Caco-2 (cell line): ENCODE results near the gene PUSL1. TPM values are rescaled to one million over a fixed set of nuclear protein-coding genes. Genes with fewer than 3 reads are reported as not detected.

Experiments
- BruUV-seq: library from RNA; stranded (reverse); fragments of 400-500 nt; replicated peaks from 2 replicates; lab custom pipeline; 2021; lab: Mats Ljungman, UMichigan
- CTCF ChIA-PET: fragments of 300-600 bp; sonication (Branson Sonifier 250); formaldehyde crosslinking; loops from one replicate; lab custom pipeline; 2022; ENCODE audit warnings: antibody characterized with exemption; lab: Charles Lee
- POLR2A ChIA-PET: fragments of 300-600 bp; sonication (Branson Sonifier 250); formaldehyde crosslinking; loops from one replicate; lab custom pipeline; 2022; ENCODE audit warnings: antibody characterized with exemption; lab: Charles Lee
- DNase-seq, 2 experiments: peaks; one replicate each; pipeline versions ENCODE4 v3.0.0 to v3.0.0-alpha.2; 2020 to 2022
- H3K27me3 ChIP-seq: replicated peaks from 2 replicates; pipeline ENCODE4 v1.6.0; 2011; ENCODE audit warnings: low read length; ENCODE audit not compliant: control insufficient read depth, insufficient read depth
- H3K36me3 ChIP-seq: 2 replicates; pipeline ENCODE4 v1.5.1; 2011; ENCODE audit warnings: low read length; ENCODE audit not compliant: control insufficient read depth, insufficient read depth
- H3K4me1 ChIP-seq: fragments of 250-450 bp; sonication (Bioruptor Pico); 2 replicates; pipeline ENCODE4 v1.5.1; 2020; ENCODE audit warnings: mild to moderate bottlenecking
- H3K4me3 ChIP-seq: 2 replicates; pipeline ENCODE4 v1.5.1; 2011; ENCODE audit warnings: low read depth, mild to moderate bottlenecking, control low read depth, low read length
- H3K9me3 ChIP-seq: fragments of 250-450 bp; sonication (Bioruptor Pico); 2 replicates; pipeline ENCODE4 v1.5.1; 2020; ENCODE audit warnings: mild to moderate bottlenecking, moderate library complexity
- H3K27ac Mint-ChIP-seq: one replicate; pipeline ENCODE4 v1.8.0; 2022; ENCODE audit warnings: mixed read lengths; ENCODE audit not compliant: unreplicated experiment
- H3K27me3 Mint-ChIP-seq: one replicate; pipeline ENCODE4 v1.8.0; 2022; ENCODE audit warnings: mixed read lengths; ENCODE audit not compliant: insufficient read depth, unreplicated experiment
- H3K36me3 Mint-ChIP-seq: one replicate; pipeline ENCODE4 v1.8.0; 2022; ENCODE audit warnings: mild to moderate bottlenecking, mixed read lengths; ENCODE audit not compliant: insufficient read depth, unreplicated experiment
- H3K4me1 Mint-ChIP-seq: one replicate; pipeline ENCODE4 v1.8.0; 2022; ENCODE audit warnings: low read depth, mixed read lengths; ENCODE audit not compliant: unreplicated experiment
- H3K4me3 Mint-ChIP-seq: one replicate; pipeline ENCODE4 v1.8.0; 2022; ENCODE audit warnings: mild to moderate bottlenecking, moderate library complexity, mixed read lengths; ENCODE audit not compliant: unreplicated experiment
- H3K9me3 Mint-ChIP-seq: one replicate; pipeline ENCODE4 v1.8.0; 2022; ENCODE audit warnings: mixed read lengths; ENCODE audit not compliant: unreplicated experiment
- intact Hi-C: fragments of 100-400 bp; cut with micrococcal nuclease; formaldehyde crosslinking; loops from one replicate; pipeline ENCODE4 v1.10.0; 2022; ENCODE audit not compliant: unreplicated experiment
- total RNA-seq: library from RNA; stranded (reverse); gene quantifications from 2 replicates; pipeline ENCODE4 v1.2.3, GENCODE V29; 2022
- TF ChIP-seq, protein P1 (sequence below), 2 experiments: fragments of 200-600 bp in 1 of 2; IDR thresholded peaks; 1 replicate in 1 of 2; 2 replicates in 1 of 2; pipeline versions ENCODE4 v1.5.1 to v1.8.0; 2011 to 2022; ENCODE audit warnings: antibody characterized with exemption in 1 of 2, control low read depth in 1 of 2, inconsistent platforms in 1 of 2, low read depth in 1 of 2, low read length in 1 of 2, mild to moderate bottlenecking in 1 of 2, moderate library complexity in 1 of 2; ENCODE audit not compliant: insufficient read depth in 1 of 2, severe bottlenecking in 1 of 2, unreplicated experiment in 1 of 2

The PUSL1 gene
- total RNA-seq, 1 experiment from 2014 or later, result 43.8 TPM

DNA sequence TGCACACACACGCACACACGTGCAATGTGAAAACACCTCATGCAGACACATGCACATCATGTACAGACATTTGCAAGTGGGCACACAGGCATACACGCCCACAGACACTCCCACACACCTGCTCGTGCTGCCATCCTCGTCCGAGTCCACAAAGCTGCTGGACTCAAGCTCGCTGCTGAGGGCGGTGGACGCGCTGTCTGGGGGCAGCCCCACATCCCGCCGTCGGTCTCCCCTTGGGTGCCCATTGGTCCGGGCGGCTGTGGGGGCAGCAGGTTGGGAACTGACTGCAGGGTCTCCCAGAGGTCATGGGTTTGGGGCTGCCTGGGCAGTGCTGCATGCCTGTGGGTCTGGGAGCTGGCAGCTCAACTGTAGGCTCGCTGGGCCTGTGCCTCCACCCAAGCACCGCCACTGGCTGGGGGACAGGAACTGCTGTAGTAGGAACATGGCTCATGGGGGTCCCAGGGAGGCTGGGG, 33.2 kb downstream of the PUSL1 start:
- Histone ChIP-seq H3K9me3 (no peaks in the 10 kb centered on the region), H3K36me3 (no peaks in the 10 kb centered on the region; the same call in none of the 2 replicates), H3K27me3 (no peaks in the 10 kb centered on the region), H3K4me3 (no peak overlapping the region), H3K4me1 (0 out of 2 replicates have a peak, but pooled peaks cover 6% of the 10 kb centered on the region)
- intact Hi-C loops, result loop anchor here (10.0 kb wide), 1 partner anchor 163 kb away; no protein-coding TSS in a partner anchor
- TF ChIP-seq, protein P1, sequence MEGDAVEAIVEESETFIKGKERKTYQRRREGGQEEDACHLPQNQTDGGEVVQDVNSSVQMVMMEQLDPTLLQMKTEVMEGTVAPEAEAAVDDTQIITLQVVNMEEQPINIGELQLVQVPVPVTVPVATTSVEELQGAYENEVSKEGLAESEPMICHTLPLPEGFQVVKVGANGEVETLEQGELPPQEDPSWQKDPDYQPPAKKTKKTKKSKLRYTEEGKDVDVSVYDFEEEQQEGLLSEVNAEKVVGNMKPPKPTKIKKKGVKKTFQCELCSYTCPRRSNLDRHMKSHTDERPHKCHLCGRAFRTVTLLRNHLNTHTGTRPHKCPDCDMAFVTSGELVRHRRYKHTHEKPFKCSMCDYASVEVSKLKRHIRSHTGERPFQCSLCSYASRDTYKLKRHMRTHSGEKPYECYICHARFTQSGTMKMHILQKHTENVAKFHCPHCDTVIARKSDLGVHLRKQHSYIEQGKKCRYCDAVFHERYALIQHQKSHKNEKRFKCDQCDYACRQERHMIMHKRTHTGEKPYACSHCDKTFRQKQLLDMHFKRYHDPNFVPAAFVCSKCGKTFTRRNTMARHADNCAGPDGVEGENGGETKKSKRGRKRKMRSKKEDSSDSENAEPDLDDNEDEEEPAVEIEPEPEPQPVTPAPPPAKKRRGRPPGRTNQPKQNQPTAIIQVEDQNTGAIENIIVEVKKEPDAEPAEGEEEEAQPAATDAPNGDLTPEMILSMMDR (IDR thresholded peaks at IDR 0.05; ENCODE audit: insufficient read depth in 1 of 2, low read depth in 1 of 2, low read length in 1 of 2, severe bottlenecking in 1 of 2, unreplicated experiment in 1 of 2), result no peak
- Mint-ChIP-seq H3K27me3 (no peaks in the 10 kb centered on the region), H3K36me3 (peaks cover 35% of the 10 kb centered on the region), H3K27ac (no peak overlapping the region), H3K9me3 (no peaks in the 10 kb centered on the region), H3K4me1 (no peaks in the 10 kb centered on the region), H3K4me3 (no peak overlapping the region)
- ChIA-PET POLR2A (no interaction called here), CTCF (no interaction called here)
- BruUV-seq, result no TSS peak
- no peak for DNase-seq

DNA sequence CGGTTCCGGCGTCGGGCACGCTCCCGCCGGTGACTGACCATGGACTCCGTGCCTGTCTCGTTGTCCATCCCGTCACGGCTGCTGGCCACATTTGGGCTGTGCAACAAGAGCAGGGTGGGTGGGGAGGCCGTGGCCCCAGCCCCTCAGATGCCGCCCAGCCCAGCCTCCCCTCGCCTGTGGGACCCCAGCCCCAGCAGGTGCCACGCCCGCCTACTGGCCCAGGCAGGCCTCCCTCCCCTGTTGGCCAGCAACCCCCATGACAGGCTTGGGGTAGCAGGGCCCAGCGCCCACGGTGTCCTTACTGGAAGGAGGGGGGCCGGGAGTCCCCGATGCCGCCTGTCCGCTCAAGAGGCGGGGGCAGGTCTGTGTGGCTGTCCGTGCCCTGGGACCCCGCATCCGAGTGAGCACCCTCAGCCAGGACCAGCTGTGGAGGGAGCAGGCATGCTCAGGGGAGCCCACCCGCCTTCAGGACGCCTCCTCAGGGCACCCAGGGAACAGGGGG, 33.7 kb downstream of the PUSL1 start:
- TF ChIP-seq, protein P1 (IDR thresholded peaks at IDR 0.05; ENCODE audit: insufficient read depth in 1 of 2, low read depth in 1 of 2, low read length in 1 of 2, severe bottlenecking in 1 of 2, unreplicated experiment in 1 of 2), result no peak
- no peaks in the 10 kb centered on the region for H3K27me3 Mint-ChIP-seq
- no peak for DNase-seq
- H3K36me3 ChIP-seq, result no peaks in the 10 kb centered on the region; the same call in none of the 2 replicates
- no peaks in the 10 kb centered on the region for H3K27me3 ChIP-seq
- ChIA-PET POLR2A (no interaction called here), CTCF (no interaction called here)
- H3K27ac Mint-ChIP-seq, result no peak overlapping the region
- intact Hi-C loops, result loop anchor here (10.0 kb wide), 1 partner anchor 163 kb away; no protein-coding TSS in a partner anchor
- H3K36me3 Mint-ChIP-seq, result peaks cover 34% of the 10 kb centered on the region
- no peak overlapping the region for H3K4me3 Mint-ChIP-seq
- H3K9me3 Mint-ChIP-seq, result no peaks in the 10 kb centered on the region
- 0 out of 2 replicates have a peak, but pooled peaks cover 6% of the 10 kb centered on the region for H3K4me1 ChIP-seq
- H3K9me3 ChIP-seq, result no peaks in the 10 kb centered on the region
- no peaks in the 10 kb centered on the region for H3K4me1 Mint-ChIP-seq
- BruUV-seq, result no TSS peak
- H3K4me3 ChIP-seq, result no peak overlapping the region

DNA sequence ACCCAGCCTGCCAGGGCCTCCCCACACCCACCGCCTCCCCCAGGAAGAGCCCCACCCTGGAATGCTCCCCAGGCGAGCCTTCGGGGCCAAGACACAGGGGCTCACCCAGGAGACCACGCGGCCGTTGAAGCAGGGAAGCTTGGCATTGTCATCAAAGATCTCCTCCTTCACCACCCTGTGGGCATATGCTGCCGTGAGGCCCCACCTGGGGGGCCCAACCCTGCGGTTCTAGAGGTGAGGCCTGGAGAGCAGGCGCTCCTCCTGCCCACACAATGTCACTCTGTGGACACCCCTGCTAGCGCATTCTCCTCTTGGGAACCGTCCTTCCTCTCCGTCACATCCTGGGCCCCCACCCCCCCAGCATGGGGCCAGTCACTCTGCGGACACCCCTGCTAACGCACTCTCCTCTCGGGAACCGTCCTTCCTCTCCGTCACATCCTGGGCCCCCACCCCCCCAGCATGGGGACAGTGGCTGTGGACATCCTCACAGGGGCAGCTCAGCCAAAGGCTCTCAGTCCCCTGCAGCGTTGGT, 34.3 kb downstream of the PUSL1 start:
- Mint-ChIP-seq H3K36me3 (peaks cover 28% of the 10 kb centered on the region), H3K27ac (no peak overlapping the region), H3K9me3 (no peaks in the 10 kb centered on the region), H3K27me3 (no peaks in the 10 kb centered on the region), H3K4me1 (no peaks in the 10 kb centered on the region), H3K4me3 (no peak overlapping the region)
- BruUV-seq, result no TSS peak
- H3K9me3 ChIP-seq, result no peaks in the 10 kb centered on the region
- peaks cover 9% of the 10 kb centered on the region for H3K4me1 ChIP-seq
- H3K4me3 ChIP-seq, result no peak overlapping the region
- H3K36me3 ChIP-seq, result no peaks in the 10 kb centered on the region; the same call in none of the 2 replicates
- ChIA-PET CTCF (no interaction called here), POLR2A (no interaction called here)
- TF ChIP-seq, protein P1 (IDR thresholded peaks at IDR 0.05; ENCODE audit: insufficient read depth in 1 of 2, low read depth in 1 of 2, low read length in 1 of 2, severe bottlenecking in 1 of 2, unreplicated experiment in 1 of 2), result no peak
- intact Hi-C loops, result loop anchor here (10.0 kb wide), 1 partner anchor 162 kb away; no protein-coding TSS in a partner anchor
- DNase-seq, result no peak
- H3K27me3 ChIP-seq, result no peaks in the 10 kb centered on the region
